ENCODE measurements around the gene SPOCK3.
"Not testable (repeated sequence)": the region's sequence is repeated elsewhere in the genome, so short reads cannot be mapped to it uniquely, and the experiment has no call there.

SPOCK3 gene

DNA sequence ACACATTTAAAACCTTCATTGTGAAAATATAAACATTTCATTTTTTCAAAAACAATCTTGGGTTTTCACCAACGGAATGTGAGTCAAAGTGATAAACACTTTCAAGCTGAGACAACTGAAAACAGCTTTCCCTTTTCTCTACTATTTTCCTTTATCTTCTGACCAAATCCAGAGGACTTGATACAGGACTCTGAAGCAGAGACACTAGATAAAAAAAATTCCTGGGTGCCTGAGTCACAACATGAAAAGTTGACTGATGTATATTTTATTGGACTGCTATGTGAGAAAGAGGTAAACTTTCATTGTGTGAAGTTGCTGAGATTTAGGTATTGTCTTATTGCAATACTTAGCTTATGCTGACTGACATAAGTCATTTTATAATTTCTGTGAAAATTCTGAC lies 411.2 kb downstream of the SPOCK3 start:
- DNase-seq (ENCODE audit: low read depth), result no peak

DNA sequence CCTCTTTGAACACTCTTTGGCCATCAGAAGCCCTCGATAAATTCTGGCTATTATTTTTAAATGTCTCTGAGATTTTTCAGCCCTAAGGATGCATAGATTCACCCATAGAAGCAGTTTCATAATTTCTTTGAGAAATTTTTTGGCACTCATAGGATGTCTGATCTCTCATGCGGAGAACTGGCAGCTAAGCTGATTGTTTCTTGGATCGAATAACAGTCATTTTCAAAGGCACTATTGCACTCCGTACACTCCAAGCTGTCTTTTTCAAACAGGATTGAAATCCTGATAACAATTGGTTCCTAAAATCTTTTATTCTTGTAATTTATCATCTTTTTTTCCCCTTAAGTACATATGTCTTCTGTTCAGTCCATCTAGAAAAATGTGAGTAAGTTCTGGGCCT lies 411.9 kb downstream of the SPOCK3 start:
- DNase-seq (ENCODE audit: low read depth), result no peak

DNA sequence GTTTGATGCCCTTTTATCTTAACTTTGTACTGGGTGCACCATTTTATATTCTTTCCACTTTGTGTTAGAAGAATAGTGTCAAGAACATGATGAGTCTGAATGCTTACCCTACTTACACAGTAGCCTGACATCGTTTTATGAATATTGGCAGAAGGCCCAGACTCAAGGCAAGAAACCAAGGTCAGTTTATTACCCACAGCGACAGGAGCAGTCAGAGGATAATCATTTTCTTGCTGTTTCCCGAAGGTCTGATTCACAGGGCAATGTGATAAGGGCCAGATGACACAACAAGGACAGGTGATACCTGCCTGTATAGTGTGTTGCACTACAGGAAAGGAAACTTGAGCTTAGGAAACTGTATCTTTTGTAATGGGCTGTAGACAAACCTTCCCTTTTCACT lies 417.4 kb downstream of the SPOCK3 start:
- no peak for DNase-seq (ENCODE audit: low read depth)

DNA sequence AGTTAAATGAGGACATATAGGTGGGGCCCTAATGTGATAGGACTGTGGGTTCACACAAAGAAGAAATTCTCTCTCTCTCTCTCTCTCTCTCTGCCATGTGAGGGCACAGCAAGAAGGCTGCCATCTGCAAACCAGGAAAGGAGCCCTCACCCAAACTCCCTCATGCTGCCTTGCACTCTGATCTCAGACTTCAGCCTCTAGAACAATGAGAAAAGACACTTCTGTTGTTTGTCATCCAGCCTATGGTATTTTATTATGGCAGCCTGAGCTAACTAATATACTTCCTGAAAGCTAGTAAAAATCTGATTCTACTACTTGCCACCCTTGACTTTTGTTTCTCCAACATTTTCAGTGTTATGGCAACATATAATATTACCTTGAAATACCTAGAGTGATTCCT lies 425.9 kb downstream of the SPOCK3 start:
- no peak for DNase-seq (ENCODE audit: low read depth)

DNA sequence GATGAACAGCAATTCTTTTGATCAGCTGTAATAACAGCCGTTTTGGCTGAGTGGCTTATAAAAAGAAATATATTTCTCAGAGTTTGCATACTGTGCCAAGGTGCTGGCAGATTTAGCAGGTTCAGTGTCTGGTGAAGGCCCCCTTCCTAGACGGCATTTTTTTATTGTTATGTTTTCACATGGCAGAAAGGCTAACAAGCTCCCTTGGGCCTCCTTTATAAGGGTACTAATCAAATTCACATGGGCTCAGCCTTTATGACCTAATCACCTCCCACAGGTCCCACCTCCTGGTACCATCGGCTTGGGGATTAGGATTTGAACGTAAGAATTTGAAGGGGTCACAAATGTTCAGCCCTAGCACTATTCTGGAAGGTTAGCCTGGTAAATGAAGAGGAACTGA lies 431.9 kb downstream of the SPOCK3 start:
- no peak for DNase-seq (ENCODE audit: low read depth)

DNA sequence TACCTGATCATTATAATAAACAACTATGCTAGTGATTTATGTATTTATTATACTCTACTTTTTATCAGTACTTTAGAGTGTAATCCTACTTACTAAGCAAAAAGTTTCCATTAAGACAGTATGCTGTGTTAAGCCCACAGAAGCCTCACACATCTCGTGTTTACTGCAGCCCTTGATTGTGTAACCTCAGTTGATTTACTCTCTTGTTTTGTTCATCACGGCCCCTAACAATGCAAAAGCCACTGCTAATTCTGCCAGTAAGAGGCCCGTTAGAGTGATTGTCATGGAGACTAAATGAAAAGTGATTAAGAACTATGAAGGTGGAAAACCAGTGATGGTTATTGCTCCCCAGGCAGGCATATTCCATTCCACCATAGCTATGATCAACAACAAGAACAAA lies 436.2 kb downstream of the SPOCK3 start:
- DNase-seq (ENCODE audit: low read depth), result no peak

DNA sequence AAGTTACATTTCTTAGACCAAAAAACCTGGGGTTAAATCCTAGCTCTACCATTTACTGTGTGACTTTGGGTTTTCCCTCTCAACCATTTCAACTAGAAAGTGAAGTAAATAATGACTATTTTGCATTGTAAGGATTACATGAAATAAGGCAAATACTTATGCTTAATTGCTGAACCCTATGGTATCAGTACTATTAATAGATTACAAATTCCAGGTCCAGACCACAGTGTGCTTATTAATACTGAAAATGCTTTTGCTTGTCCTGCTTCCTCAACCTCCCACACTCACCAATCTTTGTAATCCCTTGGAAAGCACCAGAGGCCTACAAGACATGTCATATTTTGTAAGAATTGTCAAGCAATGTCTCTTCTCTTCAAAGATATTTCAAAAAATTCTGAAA lies 456.5 kb downstream of the SPOCK3 start:
- no peak for DNase-seq (ENCODE audit: low read depth)

DNA sequence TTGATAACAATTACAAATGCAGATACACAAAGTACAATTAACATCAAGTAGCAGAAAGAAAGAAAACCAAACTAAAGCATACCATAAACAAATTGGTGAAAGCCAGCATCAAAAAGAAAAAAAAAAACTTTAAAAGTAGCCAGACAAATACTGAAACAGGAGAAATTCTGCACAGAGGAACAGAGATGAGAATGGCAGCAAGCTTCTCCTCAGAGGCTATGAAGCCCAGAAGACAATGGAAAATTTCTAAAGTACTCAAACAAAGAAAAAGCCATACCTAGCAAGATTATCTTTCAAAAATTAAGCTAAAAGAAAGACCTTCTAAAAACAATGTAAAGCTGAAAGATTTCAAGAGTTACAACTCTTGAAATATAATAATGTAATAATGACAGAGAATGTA lies 471.3 kb downstream of the SPOCK3 start:
- no peak for DNase-seq (ENCODE audit: low read depth)

DNA sequence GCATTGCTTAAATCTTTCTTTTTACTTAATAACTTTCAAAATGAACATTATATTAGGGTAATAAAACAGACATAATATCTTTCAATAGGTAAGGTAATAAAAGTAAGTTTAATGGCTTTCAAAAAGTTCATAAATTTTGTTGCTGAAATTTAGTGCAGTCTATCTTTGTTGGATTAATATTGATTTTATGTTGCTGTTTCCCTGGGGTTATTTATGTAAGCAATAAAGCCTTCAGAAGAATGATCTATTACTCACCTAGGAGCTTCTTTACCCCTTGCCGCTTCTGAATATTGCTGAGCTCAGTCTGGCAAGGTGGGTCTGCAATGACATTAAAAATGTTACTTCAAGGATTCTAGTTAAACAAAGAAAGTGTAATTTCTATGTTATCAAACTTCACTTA lies 492.6 kb downstream of the SPOCK3 start:
- DNase-seq (ENCODE audit: low read depth), result no peak

DNA sequence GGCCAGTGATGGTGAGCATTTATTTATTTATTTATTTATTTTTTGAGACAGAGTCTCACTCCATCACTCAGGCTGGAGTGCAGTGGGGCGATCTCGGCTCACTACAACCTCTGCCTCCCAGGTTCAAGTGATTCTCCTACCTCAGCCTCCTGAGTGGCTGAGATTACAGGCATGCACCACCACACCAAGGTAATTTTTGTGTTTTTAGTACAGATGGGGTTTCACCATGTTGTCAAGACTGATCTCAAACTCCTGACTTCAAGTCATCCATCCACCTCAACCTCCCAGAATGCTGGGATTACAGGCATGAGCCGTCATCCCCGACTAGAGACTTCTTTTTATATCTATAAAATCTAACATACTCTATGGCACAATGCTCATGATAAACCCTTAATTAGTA lies 495.1 kb downstream of the SPOCK3 start:
- DNase-seq (ENCODE audit: low read depth), result not testable (repeated sequence)

DNA sequence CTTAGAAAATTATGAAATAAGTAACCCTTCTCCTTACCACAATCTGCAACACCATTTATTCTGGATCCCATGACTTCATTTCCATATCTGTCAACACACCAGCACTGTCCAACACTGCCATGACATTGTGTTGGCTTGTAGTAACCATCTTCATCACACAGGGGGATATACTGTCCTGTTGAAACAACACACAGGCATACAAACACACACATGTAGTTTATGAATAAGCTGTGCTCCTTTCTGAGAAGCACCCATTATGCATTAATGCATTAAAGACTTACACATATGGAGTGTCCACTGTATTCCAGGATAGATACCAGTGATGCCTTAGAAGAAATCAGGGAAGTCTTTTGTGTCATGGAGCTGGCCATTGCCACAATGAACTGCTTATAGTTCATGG lies 496.9 kb downstream of the SPOCK3 start:
- DNase-seq (ENCODE audit: low read depth), result no peak

DNA sequence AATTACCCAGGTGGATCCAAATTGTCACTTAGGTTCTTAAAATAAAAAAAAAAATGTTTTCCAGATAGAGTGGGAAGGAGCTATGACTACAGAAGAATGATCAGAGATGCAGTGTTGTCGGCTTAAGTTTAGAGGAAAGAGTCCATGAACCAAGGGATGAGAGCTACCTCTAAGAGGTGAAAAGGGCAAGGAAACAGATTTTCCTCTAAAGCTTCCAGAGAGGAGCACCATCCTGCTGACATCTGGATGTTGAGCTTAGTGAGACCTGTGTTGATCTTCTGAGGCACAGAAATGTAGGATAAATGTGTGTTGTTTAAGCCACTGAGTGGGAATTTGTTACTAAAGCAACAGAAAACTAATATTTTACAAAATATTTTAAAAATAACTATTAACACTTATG lies 498.7 kb downstream of the SPOCK3 start:
- no peak for DNase-seq (ENCODE audit: low read depth)

DNA sequence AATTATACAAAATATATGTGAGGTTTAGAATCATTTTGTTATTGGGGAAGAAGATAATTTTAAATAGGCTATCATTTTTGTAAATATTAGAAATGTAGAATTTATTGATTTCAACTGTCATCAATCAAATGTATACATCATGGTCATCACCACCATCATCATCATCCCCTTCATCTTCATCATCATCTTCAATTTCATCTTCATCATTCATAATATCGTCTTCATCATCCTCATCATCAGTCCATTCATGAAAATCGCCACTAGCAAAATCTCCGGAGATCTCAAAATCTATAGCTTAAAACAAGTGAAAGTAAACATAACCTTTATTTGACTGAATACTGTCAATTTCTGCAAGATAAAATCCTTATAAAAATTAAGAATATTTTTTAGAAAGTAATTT lies 499.5 kb downstream of the SPOCK3 start:
- no peak for DNase-seq (ENCODE audit: low read depth)

DNA sequence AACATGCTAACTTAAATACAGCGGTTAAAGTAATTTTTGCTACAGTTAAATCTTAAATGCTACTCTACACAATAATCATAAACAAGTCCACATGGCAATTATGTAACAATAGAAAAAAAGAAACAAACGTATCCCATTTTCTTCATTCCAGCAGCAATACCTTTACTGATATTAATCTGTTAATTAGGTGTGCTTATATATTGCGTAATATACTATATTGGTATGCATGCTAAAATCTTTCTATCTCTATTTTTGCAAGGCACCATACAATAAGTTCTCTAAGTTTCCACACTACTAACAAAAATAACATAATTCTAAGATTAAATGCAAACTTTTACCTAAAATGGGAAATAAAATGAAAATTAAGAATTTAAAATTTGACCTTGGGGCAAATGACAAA lies 500.6 kb downstream of the SPOCK3 start:
- DNase-seq (ENCODE audit: low read depth), result no peak

DNA sequence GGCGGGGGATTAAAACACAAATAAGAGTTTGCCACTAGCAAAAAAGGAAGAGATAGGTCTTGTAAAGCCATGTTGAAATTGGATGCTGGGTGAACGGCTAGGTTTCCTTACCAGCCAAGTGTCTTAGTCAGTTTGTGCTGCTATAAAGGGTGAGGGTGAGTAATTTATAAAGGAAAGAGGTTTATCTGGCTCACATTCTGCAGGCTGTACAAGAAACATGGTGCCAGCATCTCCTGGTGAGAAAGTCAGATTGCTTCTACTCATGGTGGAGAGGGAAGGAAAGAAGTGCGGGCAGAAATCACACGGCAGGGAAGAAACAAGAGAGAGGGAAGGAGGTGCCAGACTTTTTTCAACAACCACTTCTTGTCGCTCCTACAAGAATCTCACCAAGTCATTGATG lies 507.5 kb downstream of the SPOCK3 start:
- no peak for DNase-seq (ENCODE audit: low read depth)

DNA sequence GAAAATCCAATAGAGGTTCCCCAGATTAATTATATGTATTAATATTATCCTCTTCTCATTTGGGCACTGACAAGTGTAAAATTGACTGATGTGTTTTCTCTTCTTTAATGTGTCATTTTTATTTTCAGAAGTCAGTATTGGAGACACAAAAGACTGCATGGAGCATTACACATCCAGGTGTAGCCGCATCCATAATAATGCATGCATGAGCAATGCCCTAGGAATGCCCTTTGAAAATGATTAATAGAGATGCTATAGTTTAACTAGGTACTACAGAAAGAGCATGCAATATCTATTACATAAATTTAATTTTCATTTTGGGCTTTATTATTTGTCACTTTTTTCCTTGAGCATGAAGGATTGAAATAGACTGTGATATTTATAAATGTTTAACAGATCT lies 509.9 kb downstream of the SPOCK3 start:
- no peak for DNase-seq (ENCODE audit: low read depth)

DNA sequence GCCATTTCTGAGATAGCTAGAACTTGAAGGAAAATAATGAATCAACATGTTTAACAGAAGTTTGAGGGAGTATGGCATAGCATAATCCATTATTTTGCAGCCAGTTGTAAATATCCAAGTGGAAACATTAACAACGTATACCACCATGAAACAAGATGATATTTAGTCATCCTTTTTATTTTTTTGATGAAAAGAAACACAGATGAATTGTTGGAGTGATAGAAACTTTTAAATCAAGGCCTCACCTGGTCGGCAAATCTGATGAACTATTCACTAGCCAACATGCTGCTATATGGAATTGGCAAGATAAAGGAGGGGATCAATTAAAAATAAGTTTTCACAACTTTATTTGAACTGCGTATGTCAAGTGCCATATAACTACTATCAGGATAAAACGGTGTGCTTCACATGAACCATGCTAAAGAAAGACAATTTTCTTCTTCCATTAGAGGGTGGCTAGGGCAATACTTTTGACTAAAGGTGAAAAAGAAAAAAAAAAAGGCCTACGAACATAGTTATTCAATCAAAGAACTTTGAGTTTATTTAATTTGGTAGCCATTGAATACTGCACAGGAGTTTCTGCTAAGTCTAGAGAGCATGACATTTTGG lies 510.7 kb downstream of the SPOCK3 start:
- no peak for DNase-seq (ENCODE audit: low read depth)

DNA sequence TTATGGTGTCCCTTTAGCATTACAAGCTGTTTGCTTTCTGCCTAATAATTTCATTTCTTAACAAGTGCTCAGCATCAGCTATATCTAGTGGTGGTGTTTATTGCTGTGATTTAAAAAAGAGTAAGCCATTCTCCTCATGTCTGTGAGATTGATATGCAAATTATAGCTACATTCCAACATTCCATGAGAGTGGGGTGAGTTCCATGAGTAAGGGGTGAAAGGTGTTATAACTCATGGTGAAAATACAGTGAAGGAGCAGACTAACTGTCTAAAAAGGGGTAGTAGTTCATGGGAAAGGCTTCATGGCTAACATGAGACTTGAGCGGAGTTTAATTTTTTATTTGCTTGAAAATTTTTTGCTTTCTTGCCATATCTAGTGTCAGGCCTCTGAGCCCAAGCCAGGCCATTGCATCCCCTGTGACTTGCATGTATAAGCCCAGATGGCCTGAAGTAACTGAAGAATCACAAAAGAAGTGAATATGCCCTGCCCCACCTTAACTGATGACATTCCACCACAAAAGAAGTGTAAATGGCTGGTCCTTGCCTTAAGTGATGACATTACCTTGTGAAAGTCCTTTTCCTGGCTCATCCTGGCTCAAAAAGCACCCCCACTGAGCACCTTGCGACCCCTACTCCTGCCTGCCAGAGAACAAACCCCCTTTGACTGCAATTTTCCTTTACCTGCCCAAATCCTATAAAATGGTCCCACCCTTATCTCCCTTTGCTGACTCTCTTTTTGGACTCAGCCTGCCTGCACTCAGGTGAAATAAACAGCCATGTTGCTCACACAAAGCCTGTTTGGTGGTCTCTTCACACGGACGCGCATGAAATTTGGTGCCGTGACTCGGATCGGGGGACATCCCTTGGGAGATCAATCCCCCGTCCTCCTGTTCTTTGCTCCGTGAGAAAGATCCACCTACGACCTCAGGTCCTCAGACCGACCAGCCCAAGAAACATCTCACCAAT lies 518.3 kb downstream of the SPOCK3 start:
- not testable (repeated sequence) for DNase-seq (ENCODE audit: low read depth)

DNA sequence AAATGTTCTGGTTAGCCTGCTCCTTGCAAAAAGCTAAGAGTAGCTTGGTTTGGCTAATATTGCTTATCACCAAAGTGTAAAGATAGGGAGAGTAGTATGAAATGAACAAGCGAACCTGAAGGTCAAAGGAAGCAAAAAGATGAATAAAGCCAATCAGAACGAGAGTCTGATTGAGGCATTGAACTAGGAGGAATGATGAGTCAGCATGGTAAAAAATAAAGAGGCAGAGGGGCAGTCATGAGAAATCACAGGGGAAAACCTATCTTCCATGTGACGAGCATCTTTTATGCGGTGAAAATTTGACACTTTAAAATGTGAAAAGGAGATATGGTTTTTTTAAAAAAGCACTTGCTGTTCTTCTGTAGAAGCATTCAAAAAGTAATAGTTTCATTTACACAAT lies 533.7 kb downstream of the SPOCK3 start:
- DNase-seq (ENCODE audit: low read depth), result no peak

DNA sequence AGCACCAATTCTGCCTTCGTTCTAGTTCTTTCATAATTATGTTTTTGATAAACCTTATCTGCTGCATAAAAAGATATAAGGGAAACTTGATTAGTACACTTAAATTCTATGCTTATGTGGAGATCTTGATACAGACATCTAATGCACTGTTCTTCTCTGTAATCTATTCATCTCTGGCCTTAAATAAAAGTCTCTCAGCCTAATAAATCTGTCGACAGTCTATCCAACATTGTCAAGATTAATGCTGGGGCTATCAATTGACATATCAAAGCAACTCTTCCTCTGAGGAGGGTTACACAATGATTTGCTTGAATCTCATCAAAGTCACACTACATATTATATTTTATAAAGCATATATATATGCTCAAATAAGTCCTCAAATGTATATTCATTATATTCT lies 545.5 kb downstream of the SPOCK3 start:
- DNase-seq (ENCODE audit: low read depth), result no peak

DNA sequence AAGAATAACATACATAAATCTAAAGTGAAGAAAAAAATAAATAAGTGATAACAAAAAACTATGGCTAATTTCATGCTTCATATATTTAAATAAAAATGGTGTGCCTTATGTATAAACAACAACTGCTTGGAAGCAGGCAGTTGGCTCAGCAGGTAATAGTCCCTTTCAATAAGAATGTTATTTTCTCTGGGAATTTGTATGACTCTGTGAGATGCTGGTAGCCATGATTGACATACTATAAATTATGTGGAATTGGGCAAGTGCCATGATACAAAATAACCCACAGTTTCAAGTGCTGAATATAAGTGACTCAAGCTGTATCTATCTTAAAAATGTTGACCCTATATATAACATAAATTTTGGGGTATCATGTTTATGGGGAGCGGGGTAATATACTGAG lies 546.5 kb downstream of the SPOCK3 start:
- DNase-seq (ENCODE audit: low read depth), result no peak
